Activated T-cell treated with anti-CD3 and anti-CD28 coated beads, Interleukin-2, amount 50 U/mL, for 1 hour (primary cell): ENCODE measurements around the gene AAMP.
A peak's percentile ranks its signal among the peaks of the same experiment; 100 is the strongest.
"Not testable (repeated sequence)": the region's sequence is repeated elsewhere in the genome, so short reads cannot be mapped to it uniquely, and the experiment has no call there.

Experiments
- DNase-seq: peaks from one replicate; pipeline ENCODE4 v3.0.0-alpha.2; 2020

AAMP gene

GRCh38 chr2:218273908-218274249 is 3.9 kb upstream of the AAMP start:
- DNase-seq, result no peak

- not testable (repeated sequence) for DNase-seq
These were observed 3.4 kb upstream of the AAMP start for GRCh38 chr2:218273214-218273907.

DNA sequence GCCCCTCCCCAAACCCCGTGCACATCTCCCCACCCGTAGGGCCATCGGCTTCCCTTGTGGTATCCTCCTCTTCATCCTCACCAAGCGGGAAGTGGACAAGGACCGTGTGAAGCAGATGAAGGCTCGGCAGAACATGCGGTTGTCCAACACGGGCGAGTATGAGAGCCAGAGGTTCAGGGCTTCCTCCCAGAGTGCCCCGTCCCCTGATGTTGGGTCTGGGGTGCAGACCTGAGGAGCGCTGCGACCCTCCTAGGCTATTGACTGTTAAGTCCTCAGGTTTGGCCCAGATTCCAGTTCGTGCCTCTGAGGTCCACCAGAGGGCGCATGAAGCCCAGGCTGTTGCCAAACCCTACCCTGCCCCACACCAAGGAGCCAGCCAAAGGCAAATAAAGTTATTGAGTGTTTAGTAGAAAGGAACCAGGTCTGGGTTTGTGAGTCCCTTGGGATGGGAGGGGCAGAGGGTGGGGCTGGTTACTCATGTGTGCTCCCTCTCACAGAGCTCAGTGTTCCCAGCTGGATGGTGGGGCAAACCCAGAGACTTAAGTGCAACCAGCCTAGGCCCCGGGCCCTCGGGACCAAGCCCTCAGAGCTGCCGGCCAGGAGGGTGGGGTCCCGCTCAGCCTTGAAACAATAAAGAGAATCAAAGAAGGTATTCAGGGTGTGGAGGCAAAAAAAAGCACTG is 2.7 kb upstream of the AAMP start:
- peak; percentile 82 for DNase-seq

- no peak for DNase-seq
These were observed 2.1 kb upstream of the AAMP start for GRCh38 chr2:218271865-218272530.

GRCh38 chr2:218271487-218271797 is 1.5 kb upstream of the AAMP start:
- DNase-seq, result no peak

GRCh38 chr2:218270721-218271486 is 967 bp upstream of the AAMP start:
- DNase-seq, result no peak

GRCh38 chr2:218267259-218267658 is 2.7 kb downstream of the AAMP start:
- DNase-seq, result no peak

GRCh38 chr2:218266316-218266979 is 3.5 kb downstream of the AAMP start:
- no peak for DNase-seq

GRCh38 chr2:218265626-218266025 is 4.3 kb downstream of the AAMP start:
- no peak for DNase-seq

- DNase-seq, result no peak
These were observed 5.0 kb downstream of the AAMP start for GRCh38 chr2:218264773-218265561.

DNA sequence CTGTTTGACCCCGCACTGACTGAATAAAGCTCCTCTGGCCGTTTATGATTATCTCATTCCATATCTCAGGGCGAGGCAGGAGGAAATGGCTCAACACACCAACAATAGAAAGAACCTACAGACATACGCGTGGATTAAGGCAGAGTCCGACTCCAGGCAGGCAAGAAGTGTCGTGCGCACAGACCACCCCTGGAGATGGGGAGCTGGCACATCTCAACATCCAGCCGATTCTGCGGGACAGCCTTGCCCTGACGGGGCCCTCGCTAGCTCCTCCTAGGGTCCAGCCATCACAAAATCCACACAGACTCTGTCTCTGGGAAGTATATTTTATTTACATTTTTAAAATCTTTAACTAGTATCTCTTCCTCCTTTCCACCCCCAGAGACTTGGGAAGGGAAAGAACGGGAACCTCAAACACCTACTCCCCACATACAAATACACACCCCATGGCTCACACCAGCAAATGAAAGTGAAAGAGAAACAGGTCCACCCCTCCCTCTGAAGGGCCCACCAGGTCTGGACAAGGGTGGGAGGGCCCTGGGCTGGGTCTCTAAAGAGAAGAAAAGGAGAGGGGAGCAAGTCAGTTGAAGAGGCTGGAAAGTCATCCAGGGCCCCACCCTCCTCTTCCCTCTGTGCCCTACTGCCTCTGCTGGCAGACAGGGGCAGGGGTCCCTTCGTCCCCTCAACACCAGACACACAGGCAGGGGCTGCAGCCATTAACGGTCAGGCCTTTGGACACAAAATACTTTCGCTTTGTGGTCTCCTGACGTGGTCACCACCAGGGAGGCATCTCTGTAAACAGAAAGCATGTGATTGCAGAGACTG is 5.9 kb downstream of the AAMP start:
- no peak for DNase-seq

DNA sequence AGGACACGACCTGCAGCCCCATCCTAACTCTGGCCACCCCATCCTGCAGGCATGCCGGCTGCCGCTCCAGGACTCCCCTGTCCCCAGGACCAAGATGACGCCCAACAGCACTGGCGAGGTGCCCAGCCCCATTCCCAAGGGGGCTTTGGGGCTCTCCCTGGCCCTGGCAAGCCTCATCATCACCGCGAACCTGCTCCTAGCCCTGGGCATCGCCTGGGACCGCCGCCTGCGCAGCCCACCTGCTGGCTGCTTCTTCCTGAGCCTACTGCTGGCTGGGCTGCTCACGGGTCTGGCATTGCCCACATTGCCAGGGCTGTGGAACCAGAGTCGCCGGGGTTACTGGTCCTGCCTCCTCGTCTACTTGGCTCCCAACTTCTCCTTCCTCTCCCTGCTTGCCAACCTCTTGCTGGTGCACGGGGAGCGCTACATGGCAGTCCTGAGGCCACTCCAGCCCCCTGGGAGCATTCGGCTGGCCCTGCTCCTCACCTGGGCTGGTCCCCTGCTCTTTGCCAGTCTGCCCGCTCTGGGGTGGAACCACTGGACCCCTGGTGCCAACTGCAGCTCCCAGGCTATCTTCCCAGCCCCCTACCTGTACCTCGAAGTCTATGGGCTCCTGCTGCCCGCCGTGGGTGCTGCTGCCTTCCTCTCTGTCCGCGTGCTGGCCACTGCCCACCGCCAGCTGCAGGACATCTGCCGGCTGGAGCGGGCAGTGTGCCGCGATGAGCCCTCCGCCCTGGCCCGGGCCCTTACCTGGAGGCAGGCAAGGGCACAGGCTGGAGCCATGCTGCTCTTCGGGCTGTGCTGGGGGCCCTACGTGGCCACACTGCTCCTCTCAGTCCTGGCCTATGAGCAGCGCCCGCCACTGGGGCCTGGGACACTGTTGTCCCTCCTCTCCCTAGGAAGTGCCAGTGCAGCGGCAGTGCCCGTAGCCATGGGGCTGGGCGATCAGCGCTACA is 7.0 kb downstream of the AAMP start:
- DNase-seq, result no peak

- no peak for DNase-seq
These were observed 7.7 kb downstream of the AAMP start for GRCh38 chr2:218262237-218262600.

GRCh38 chr2:218261423-218262236 is 8.3 kb downstream of the AAMP start:
- DNase-seq, result no peak

DNA sequence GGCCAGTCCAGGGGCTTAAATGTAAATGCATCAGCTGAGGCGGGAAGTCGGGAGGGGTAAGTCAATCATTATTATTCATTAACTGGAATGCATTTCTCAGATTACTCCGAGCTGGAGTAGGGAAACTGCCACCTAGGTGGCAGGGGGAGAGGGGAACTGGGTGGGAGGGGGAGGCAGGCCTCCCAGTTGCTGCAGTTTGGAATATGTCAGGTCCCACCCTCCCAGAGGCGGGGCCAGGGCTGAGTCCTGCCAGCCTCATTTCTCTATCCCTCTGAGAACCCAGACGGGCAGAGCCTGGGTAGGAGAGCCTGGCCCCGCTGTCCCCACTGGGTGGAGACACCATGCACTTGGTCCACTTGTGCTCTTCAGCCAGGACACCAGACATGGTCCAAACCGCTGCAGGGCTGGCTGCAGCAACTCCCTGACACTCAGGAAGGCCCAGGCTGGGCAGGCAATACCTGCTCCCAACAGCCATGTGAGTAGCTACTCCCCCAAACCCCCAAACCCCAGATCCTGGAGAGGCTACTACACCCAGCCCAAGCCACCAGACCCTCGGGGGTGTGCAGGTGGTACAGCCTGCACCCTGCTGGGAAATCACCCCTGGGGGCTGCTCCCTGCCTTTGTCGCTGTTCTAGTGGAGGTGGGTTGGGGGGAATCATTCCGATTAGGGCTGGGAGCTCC is 9.1 kb downstream of the AAMP start, which contains the start of gene GPBAR1:
GPBAR1 (plus strand) TSS at position 274 of the 681 bp plus-strand sequence. CDS start 1,710 bp downstream, outside the sequence.
- DNase-seq, result no peak

- no peak for DNase-seq
These were observed 9.8 kb downstream of the AAMP start for GRCh38 chr2:218260166-218260565.

GRCh38 chr2:218259099-218259961 is 10.6 kb downstream of the AAMP start:
- peak; percentile 17 for DNase-seq
